Spleen (tissue), 7 donors: ENCODE results near the gene CENPP.

Source experiments
- POLR2A ChIP-seq, 3 donors: fragments of 450-650 bp; IDR thresholded peaks; one replicate each; pipeline ENCODE4 v1.5.1; 2017; ENCODE audit warnings: antibody characterized with exemption in 3 of 3, mild to moderate bottlenecking in 1 of 3
- POLR2AphosphoS5 ChIP-seq, 3 donors: sonication (generic); formaldehyde crosslinking; IDR thresholded peaks; one replicate each; pipeline ENCODE4 v1.5.1; 2017; ENCODE audit warnings: antibody characterized with exemption in 3 of 3
- TF ChIP-seq, protein P1 (sequence below), 11 experiments: fragments of 200-600 bp in 7 of 11; fragments of 450-650 bp in 4 of 11; sonication (generic) in 4 of 11; IDR thresholded peaks in 8 of 11; conservative IDR thresholded peaks in 3 of 11; 1 replicate in 7 of 11; 2 replicates in 4 of 11; pipeline versions ENCODE4 v1.4.0 to v1.8.0; 2016 to 2021; ENCODE audit warnings: antibody characterized with exemption in 11 of 11, inconsistent platforms in 4 of 11, mild to moderate bottlenecking in 1 of 11
- donor health status: DM: no; HTN: no; CAD: no; lungs with moderate emphysema.
- donor health status: DM: no; HTN: no; CAD: no.
- donor health status: DM: no; HTN: no; CAD: no.

DNA sequence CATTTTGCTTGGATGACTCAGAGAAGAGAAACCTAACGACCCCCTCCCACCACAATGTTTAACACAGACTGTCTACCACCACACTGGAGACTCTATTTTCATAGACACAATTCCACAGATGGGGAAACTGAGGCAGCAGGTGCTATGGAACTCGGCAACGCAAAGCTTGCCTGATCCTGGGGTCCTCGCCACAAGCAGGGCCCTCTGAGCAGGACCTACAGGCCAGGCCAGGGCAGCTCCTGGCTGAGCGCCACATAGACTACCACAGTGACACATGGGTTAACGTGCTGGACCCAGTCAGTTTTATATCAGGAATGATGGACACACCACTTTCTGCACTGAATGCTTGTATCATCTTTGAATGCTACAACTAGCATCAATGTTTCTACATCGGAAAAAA lies 332.4 kb downstream of the CENPP start:
- TF ChIP-seq, protein P1, sequence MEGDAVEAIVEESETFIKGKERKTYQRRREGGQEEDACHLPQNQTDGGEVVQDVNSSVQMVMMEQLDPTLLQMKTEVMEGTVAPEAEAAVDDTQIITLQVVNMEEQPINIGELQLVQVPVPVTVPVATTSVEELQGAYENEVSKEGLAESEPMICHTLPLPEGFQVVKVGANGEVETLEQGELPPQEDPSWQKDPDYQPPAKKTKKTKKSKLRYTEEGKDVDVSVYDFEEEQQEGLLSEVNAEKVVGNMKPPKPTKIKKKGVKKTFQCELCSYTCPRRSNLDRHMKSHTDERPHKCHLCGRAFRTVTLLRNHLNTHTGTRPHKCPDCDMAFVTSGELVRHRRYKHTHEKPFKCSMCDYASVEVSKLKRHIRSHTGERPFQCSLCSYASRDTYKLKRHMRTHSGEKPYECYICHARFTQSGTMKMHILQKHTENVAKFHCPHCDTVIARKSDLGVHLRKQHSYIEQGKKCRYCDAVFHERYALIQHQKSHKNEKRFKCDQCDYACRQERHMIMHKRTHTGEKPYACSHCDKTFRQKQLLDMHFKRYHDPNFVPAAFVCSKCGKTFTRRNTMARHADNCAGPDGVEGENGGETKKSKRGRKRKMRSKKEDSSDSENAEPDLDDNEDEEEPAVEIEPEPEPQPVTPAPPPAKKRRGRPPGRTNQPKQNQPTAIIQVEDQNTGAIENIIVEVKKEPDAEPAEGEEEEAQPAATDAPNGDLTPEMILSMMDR (IDR thresholded peaks at IDR 0.05 in 8 of 11, conservative IDR thresholded peaks at IDR 0.05 in 3 of 11), result no peak
- TF ChIP-seq POLR2A (IDR thresholded peaks at IDR 0.05), result no peak
- TF ChIP-seq POLR2AphosphoS5 (IDR thresholded peaks at IDR 0.05), result no peak
